Upper lobe of left lung (tissue), 6 donors: ENCODE data around the gene OXNAD1. TPM values are rescaled to one million over a fixed set of nuclear protein-coding genes. Genes with fewer than 3 reads are reported as not detected.
A peak's percentile ranks its signal among the peaks of the same experiment; 100 is the strongest.

Experiments used
- ATAC-seq, 2 donors: fragments of 200-7000 bp; cut with Tn5 transposase; one replicate each; pipeline ENCODE4 v1.9.1; 2022; ENCODE audit warnings: mild to moderate bottlenecking in 2 of 2, moderate library complexity in 2 of 2; ENCODE audit not compliant: low FRiP score in 2 of 2
- DNase-seq, 2 donors: peaks; one replicate each; pipeline ENCODE4 v3.0.0-alpha.2; 2019 to 2020
- H3K27ac ChIP-seq, 4 donors: fragments of 200-600 bp; sonication (generic); one replicate each; pipeline ENCODE4 v1.5.1; 2016 to 2019
- H3K27me3 ChIP-seq, 4 donors: fragments of 200-600 bp; sonication (generic); one replicate each; pipeline ENCODE4 v1.5.1; 2017 to 2019
- H3K36me3 ChIP-seq, 4 donors: fragments of 200-600 bp; sonication (generic); one replicate each; pipeline ENCODE4 v1.5.1; 2016 to 2019
- H3K4me1 ChIP-seq, 4 donors: fragments of 200-600 bp; sonication (generic); one replicate each; pipeline ENCODE4 v1.5.1; 2018 to 2019
- H3K4me3 ChIP-seq, 4 donors: fragments of 200-600 bp; sonication (generic); one replicate each; pipeline ENCODE4 v1.5.1; 2017 to 2019; ENCODE audit warnings: mild to moderate bottlenecking in 2 of 4, moderate library complexity in 1 of 4
- H3K9me3 ChIP-seq, 4 donors: fragments of 200-600 bp; sonication (generic); one replicate each; pipeline ENCODE4 v1.5.1; 2018 to 2019
- EP300 ChIP-seq, 4 donors: sonication (generic); formaldehyde crosslinking; IDR thresholded peaks; one replicate each; pipeline ENCODE4 v1.5.1; 2017; ENCODE audit warnings: antibody characterized with exemption in 4 of 4, control low read depth in 2 of 4
- POLR2A ChIP-seq, 4 donors: fragments of 450-650 bp; IDR thresholded peaks; one replicate each; pipeline ENCODE4 v1.5.1; 2016 to 2017; ENCODE audit warnings: antibody characterized with exemption in 4 of 4, mild to moderate bottlenecking in 2 of 4
- POLR2AphosphoS5 ChIP-seq, 2 donors: sonication (generic); formaldehyde crosslinking; IDR thresholded peaks; one replicate each; pipeline ENCODE4 v1.5.1; 2017; ENCODE audit warnings: antibody characterized with exemption in 2 of 2
- WGBS, 2 donors: methylation state at CpG; one replicate each; pipeline ENCODE4 v1.1.5; 2017 to 2018; 5-methylcytosine and 5-hydroxymethylcytosine counted together
- total RNA-seq, 6 donors: library from RNA; depleted of rRNA in 4 of 6; stranded (reverse); fragments of >200 nt in 4 of 6; gene quantifications; one replicate each; pipeline versions ENCODE4 v1.1.0 to v1.2.1, GENCODE V29; 2016 to 2021
- TF ChIP-seq, protein P1 (sequence below), 6 experiments: fragments of 450-650 bp in 4 of 6; fragments of 200-600 bp in 2 of 6; sonication (generic) in 2 of 6; IDR thresholded peaks; one replicate each; pipeline ENCODE4 v1.5.1; 2016 to 2019; ENCODE audit warnings: antibody characterized with exemption in 6 of 6
- donor health status: DM: no; HTN: no; CAD: no; lungs with moderate emphysema.
- donor health status: DM: no; HTN: yes; CAD: no; lungs with severe emphysema.

The OXNAD1 gene
- total RNA-seq, 6 donors from 2014 or later, result 7.2 to 20.9 (median 11.0) TPM

DNA sequence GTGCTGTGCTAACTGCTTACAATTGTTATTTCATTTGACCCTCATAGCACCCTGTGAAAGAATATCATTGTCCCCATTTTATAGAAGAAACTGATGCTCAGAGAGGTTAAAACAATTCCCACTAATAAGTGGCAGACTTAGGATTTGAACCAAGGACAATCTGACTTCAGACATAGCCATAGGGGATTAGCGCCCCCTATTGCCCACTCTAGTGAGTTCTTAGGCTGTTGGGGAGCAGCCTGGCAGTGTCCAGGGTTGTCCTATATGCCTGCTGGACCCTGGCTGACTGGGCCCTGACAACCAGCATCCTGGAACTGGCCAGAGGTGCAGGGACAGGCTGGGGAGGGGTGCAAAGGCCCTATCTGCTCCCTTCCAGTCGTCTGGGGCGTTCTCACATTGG lies 15.7 kb upstream of the OXNAD1 start:
- Histone ChIP-seq H3K4me1 (peaks cover 5 to 22% (median 11%) of the 10 kb centered on the region in 4 donors), H3K4me3 (no peak overlapping the region), H3K27ac (no peak overlapping the region), H3K27me3 (no peaks in the 10 kb centered on the region), H3K9me3 (no peaks in the 10 kb centered on the region), H3K36me3 (no peaks in the 10 kb centered on the region)
- 40% methylated on average over 3 of the region's 3 CpGs; no CpG with 5 or more reads in 1 of the 2 donors for WGBS, 2 donors
- DNase-seq, result no peak
- no peak for TF ChIP-seq POLR2A (IDR thresholded peaks at IDR 0.05)
- TF ChIP-seq, protein P1, sequence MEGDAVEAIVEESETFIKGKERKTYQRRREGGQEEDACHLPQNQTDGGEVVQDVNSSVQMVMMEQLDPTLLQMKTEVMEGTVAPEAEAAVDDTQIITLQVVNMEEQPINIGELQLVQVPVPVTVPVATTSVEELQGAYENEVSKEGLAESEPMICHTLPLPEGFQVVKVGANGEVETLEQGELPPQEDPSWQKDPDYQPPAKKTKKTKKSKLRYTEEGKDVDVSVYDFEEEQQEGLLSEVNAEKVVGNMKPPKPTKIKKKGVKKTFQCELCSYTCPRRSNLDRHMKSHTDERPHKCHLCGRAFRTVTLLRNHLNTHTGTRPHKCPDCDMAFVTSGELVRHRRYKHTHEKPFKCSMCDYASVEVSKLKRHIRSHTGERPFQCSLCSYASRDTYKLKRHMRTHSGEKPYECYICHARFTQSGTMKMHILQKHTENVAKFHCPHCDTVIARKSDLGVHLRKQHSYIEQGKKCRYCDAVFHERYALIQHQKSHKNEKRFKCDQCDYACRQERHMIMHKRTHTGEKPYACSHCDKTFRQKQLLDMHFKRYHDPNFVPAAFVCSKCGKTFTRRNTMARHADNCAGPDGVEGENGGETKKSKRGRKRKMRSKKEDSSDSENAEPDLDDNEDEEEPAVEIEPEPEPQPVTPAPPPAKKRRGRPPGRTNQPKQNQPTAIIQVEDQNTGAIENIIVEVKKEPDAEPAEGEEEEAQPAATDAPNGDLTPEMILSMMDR (IDR thresholded peaks at IDR 0.05), result no peak
- no peak for TF ChIP-seq EP300 (IDR thresholded peaks at IDR 0.05)
- no peak for TF ChIP-seq POLR2AphosphoS5 (IDR thresholded peaks at IDR 0.05)
- no peak for ATAC-seq

DNA sequence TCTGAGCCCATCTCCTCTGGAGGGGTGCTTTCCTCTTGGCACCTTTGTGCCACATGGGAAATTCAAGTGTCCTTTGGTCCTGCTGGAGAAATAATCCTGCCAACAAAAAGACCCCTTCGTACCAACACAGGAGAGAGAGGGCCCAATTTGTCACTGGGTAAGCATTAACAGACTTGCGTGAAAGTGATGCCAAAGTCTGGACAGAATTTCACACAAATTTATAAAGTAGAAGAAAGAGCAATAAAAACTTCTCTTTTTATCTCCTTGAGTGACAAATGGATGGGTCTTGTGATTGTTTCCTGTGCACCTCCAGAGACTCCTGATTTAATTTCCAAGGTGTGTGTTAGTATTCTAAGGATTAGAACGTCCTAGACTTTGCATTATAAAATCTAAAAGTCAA lies 15.1 kb upstream of the OXNAD1 start:
- Histone ChIP-seq H3K27me3 (no peaks in the 10 kb centered on the region), H3K27ac (no peak overlapping the region), H3K36me3 (no peaks in the 10 kb centered on the region), H3K4me1 (peaks cover 0 to 16% (median 8%) of the 10 kb centered on the region in 4 donors), H3K9me3 (no peaks in the 10 kb centered on the region), H3K4me3 (no peak overlapping the region)
- TF ChIP-seq POLR2A (IDR thresholded peaks at IDR 0.05), result no peak
- TF ChIP-seq POLR2AphosphoS5 (IDR thresholded peaks at IDR 0.05), result no peak
- TF ChIP-seq, protein P1 (IDR thresholded peaks at IDR 0.05), result no peak
- TF ChIP-seq EP300 (IDR thresholded peaks at IDR 0.05), result no peak
- 71 to 92% methylated on average over 3 of the region's 3 CpGs for WGBS, 2 donors
- ATAC-seq, result no peak
- DNase-seq, result no peak

DNA sequence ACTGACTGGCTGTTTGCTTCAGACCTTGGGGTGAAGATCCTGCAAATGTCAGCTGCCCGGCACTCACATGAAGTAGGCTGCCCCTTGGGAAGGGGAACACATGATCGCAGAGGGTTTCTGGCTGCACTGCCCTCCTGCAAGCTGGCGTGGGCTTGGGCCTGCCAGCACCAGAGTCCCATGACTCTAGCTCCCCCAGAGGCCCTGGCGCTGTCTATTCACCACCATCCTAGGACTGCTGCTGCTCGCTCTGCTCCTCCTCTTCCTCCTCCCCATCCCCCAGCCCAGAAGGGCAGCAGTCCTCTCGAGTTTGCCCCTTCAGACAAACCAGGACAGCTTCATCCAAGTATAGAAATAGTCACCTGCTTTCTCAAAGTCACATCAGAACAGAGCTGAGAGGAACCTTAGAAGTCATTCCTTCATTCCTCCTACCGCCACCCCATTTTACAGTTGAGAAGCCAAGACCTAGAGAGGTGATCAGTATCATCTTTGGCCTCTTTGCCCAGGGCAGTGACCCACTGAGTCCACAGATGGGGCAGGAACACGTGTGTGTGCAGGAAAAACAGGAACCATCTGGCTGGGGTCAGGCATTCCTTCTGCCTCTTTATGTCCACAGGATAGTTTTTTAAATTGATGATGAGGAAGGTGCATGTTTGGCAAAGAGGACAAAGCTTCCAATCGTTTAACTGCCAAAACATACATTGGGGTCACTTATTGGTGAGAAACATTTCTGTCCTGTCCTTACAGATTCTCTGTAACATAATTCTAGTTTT lies 13.5 kb upstream of the OXNAD1 start:
- 65 to 72% methylated on average over 7 to 9 of the region's 9 CpGs for WGBS, 2 donors
- no peak for ATAC-seq
- DNase-seq, result peak in 1 of 2 donors; percentile 25
- TF ChIP-seq EP300 (IDR thresholded peaks at IDR 0.05) (no peak), POLR2A (IDR thresholded peaks at IDR 0.05) (no peak), POLR2AphosphoS5 (IDR thresholded peaks at IDR 0.05) (no peak)
- H3K9me3 ChIP-seq, result no peaks in the 10 kb centered on the region
- no peaks in the 10 kb centered on the region for H3K27me3 ChIP-seq
- H3K4me3 ChIP-seq, result no peak overlapping the region
- no peak overlapping the region for H3K27ac ChIP-seq
- peaks cover 0 to 14% (median 8%) of the 10 kb centered on the region in 4 donors for H3K4me1 ChIP-seq
- H3K36me3 ChIP-seq, result peaks cover 0 to under 1% (median 0%) of the 10 kb centered on the region in 4 donors

DNA sequence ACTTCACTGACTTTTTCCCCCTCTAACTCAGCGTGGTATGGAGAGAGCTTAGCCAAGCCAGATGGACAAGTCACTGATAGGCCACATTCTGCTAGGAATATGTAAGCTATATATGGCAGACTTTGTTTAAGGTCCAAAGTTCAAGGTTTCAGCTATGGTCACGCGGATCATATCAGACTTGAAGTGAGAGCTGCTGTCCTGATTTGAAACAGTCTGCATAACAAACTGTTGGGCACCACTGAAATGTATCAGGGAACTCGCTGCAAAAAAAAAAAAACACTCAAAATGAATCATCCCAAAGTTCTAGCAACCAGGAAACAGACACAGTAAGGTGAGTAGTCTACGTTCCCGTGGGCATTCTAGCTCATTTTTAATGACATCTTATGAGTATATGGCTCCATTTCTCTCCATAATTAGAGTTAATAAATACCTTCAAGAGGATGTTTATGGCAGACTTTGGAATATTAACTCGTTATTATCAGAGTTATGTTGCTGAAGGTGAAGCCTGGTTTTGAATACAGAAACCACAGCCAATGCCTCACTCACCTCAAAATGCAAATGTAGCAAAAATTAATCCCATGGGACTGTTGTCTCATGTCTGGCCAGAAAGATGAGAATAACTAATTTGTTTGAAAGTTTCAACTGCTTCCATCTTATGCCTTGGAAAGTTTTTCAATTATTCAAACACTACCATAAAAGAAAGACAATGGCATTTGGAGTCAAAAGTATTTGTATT lies 12.6 kb upstream of the OXNAD1 start:
- Histone ChIP-seq H3K9me3 (no peaks in the 10 kb centered on the region), H3K4me1 (peaks cover 0 to 11% (median 8%) of the 10 kb centered on the region in 4 donors), H3K36me3 (peaks cover 0 to 3% (median 0%) of the 10 kb centered on the region in 4 donors), H3K27me3 (no peaks in the 10 kb centered on the region), H3K4me3 (no peak overlapping the region), H3K27ac (no peak overlapping the region)
- TF ChIP-seq EP300 (IDR thresholded peaks at IDR 0.05) (no peak), POLR2A (IDR thresholded peaks at IDR 0.05) (no peak), POLR2AphosphoS5 (IDR thresholded peaks at IDR 0.05) (no peak)
- TF ChIP-seq, protein P1 (IDR thresholded peaks at IDR 0.05), result no peak
- no peak for ATAC-seq
- 66 to 72% methylated on average over 7 of the region's 7 CpGs for WGBS, 2 donors
- DNase-seq, result no peak

DNA sequence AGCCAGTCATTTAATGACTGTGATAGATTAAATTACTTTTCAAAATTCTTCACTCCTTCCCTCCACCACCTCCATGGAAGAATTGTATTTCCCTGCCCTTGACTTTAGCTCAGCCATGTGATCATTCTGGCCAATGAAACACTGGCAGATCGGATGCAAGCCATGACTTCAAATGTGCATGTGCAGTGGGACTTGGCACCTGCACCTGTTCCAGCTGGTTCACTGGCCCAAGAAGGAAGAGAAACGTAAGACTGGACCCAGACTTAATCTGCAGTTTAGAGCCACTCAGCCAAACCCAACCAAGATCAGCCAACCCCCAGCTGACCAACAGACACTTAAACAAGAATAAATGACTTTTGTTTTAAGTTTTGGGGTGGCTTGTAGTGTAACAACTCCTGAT lies 12.0 kb upstream of the OXNAD1 start:
- Histone ChIP-seq H3K9me3 (no peaks in the 10 kb centered on the region), H3K4me3 (no peak overlapping the region), H3K36me3 (peaks cover 0 to 3% (median 0%) of the 10 kb centered on the region in 4 donors), H3K4me1 (peaks cover 0 to 11% (median 7%) of the 10 kb centered on the region in 4 donors), H3K27ac (peak overlapping the region in 2 of 4 donors; percentile 27 to 52), H3K27me3 (no peaks in the 10 kb centered on the region)
- DNase-seq (no peak), ATAC-seq (no peak)
- no peak for TF ChIP-seq POLR2AphosphoS5 (IDR thresholded peaks at IDR 0.05)
- TF ChIP-seq EP300 (IDR thresholded peaks at IDR 0.05), result no peak
- TF ChIP-seq POLR2A (IDR thresholded peaks at IDR 0.05), result no peak
- TF ChIP-seq, protein P1 (IDR thresholded peaks at IDR 0.05), result no peak
- whole genome bisulfite sequencing, 2 donors, result 71 to 72% methylated on average over 2 of the region's 2 CpGs
